ENCODE data around the gene SLC14A1. TPM values are rescaled to one million over a fixed set of nuclear protein-coding genes. Genes with fewer than 3 reads are reported as not detected.

SLC14A1 gene
- total RNA-seq, result 3.4 TPM

DNA sequence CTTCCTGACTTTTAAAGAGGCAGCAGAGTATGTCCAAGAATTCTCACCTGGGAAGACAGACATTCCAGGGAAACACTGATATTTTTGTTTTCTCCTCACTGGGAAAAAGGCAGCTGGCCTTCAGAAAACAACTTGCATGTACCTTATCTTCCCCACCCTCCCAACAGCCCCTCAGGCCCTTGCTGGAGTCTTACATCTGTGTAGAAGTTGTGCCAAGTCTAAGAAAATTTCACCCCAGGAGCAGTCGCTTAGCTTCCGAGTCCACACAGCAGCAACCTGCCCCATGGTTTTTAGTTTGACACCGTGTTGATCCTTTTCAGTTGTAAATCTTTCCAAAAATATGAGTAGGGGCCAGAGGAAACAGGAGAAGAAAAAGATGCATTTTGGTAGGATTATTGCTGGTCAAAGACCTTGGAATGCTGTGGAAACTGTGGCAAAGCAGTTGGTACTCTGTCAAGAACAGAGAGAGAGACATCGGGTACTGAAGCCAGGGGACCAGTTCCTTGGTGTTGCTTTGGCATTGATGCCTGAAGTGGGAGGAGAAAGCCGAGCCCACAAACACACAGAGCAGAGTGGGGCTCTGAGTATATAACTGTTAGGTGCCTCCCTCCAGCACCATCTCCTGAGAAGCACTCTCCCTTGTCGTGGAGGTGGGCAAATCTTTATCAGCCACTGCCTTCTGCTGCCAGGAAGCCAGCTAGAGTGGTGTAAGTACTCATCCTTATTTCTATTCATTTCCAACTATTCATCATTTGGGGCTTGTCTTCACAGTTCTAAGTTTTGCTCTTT is at the start of gene SLC14A1:
Gene SLC14A1 (plus strand): TSS at position 615 of the 789 bp plus-strand sequence. CDS start 6,140 bp downstream, outside the sequence.
- H3K36me3 ChIP-seq, result no peaks in the 10 kb centered on the region
- intact Hi-C loops (cut with DNase I), result no loop called here

DNA sequence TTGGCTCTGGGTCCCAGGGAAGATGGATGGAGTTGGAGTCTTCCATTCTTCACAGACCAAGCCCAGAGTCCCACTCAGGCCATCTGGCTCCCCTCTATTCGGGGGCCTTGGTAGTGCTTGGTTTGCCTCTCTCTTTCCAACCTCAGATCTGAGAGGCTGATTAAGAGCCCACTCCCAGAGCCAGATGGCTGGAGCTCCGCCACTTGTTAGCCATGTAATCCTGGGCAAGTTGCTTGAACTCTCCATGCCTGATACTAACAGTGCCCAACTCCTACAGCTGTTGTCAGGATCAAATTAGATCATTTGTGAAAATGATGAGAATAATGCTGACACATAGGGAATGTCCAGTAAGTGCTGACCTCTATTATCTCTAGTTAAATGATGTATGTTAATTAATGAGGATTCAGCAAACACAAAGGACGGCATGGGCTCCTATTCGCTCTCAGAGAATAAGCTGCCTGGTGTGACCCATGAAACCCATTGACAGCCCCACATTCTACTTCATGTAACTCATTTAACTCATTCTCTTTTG is 46.6 kb upstream of the SLC14A1 start:
- no peak for DNase-seq (ENCODE audit: extremely low spot score in 2 of 2)
- no peaks in the 10 kb centered on the region for H3K27me3 ChIP-seq
- H3K4me3 ChIP-seq, result no peak overlapping the region
- H3K36me3 ChIP-seq, result no peaks in the 10 kb centered on the region
- no peaks in the 10 kb centered on the region for H3K9me3 ChIP-seq
- TF ChIP-seq POLR2A (IDR thresholded peaks at IDR 0.05) (no peak), POLR2AphosphoS5 (IDR thresholded peaks at IDR 0.05; ENCODE audit: insufficient read depth in 1 of 2, low read depth in 1 of 2) (no peak)
- TF ChIP-seq, protein P1, sequence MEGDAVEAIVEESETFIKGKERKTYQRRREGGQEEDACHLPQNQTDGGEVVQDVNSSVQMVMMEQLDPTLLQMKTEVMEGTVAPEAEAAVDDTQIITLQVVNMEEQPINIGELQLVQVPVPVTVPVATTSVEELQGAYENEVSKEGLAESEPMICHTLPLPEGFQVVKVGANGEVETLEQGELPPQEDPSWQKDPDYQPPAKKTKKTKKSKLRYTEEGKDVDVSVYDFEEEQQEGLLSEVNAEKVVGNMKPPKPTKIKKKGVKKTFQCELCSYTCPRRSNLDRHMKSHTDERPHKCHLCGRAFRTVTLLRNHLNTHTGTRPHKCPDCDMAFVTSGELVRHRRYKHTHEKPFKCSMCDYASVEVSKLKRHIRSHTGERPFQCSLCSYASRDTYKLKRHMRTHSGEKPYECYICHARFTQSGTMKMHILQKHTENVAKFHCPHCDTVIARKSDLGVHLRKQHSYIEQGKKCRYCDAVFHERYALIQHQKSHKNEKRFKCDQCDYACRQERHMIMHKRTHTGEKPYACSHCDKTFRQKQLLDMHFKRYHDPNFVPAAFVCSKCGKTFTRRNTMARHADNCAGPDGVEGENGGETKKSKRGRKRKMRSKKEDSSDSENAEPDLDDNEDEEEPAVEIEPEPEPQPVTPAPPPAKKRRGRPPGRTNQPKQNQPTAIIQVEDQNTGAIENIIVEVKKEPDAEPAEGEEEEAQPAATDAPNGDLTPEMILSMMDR (IDR thresholded peaks at IDR 0.05), result no peak
- intact Hi-C loops (cut with DNase I), result no loop called here
- H3K4me1 ChIP-seq, result no peaks in the 10 kb centered on the region
- no peak overlapping the region for H3K27ac ChIP-seq

More for the DNA sequence above, at the start of gene SLC14A1:
- H3K27me3 ChIP-seq, result no peaks in the 10 kb centered on the region
- H3K27ac ChIP-seq, result no peak within 1 kb of the TSS
- H3K4me1 ChIP-seq, result no peaks in the 10 kb centered on the region
- no peak within 1 kb of the TSS for H3K4me3 ChIP-seq
- TF ChIP-seq, protein P1 (IDR thresholded peaks at IDR 0.05), result no peak
- TF ChIP-seq POLR2AphosphoS5 (IDR thresholded peaks at IDR 0.05; ENCODE audit: insufficient read depth in 1 of 2, low read depth in 1 of 2), result no peak
- no peak for TF ChIP-seq POLR2A (IDR thresholded peaks at IDR 0.05)
- no peaks in the 10 kb centered on the region for H3K9me3 ChIP-seq
- DNase-seq (ENCODE audit: extremely low spot score in 2 of 2), result no peak

DNA sequence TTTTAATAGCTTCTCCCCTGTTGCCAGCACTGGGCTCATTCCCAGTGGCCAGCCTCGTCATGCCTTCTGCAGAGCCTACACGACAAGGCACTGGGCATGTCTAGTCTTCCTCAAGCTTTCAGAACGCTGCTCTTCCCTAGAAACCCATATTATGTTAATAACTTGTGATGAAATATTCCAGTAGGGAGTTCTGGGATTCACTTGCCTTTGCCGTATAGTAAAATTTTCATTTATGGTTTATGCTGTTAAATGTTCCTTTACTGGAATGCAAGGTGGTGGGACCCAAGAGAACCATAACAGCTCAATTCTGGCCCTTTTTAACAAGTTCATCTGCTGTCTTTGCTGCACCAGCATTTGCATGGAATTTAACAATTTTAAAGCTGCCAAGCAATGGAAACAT is 45.5 kb upstream of the SLC14A1 start:
- intact Hi-C loops (cut with DNase I), result no loop called here

DNA sequence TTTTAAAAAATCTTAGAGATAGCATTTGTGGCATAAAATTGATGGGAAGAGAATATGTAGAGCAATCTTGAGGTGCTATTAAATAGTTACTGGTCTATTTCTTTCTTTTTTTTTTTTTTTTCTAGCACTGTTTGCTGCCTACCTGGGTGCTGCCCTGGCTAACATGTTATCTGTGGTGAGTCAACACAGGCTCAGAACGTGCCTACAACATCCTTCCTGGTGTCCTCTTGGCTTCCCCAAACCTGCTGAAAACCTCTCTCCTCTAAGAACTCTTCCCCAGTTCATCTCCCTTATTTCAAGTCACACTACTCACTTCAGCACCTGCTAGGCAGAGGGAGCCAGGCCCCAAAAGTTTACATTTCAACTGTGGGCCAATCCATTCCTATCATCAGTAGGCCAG is 45.1 kb upstream of the SLC14A1 start:
- Histone ChIP-seq H3K27ac (no peak overlapping the region), H3K4me1 (no peaks in the 10 kb centered on the region), H3K36me3 (no peaks in the 10 kb centered on the region), H3K27me3 (no peaks in the 10 kb centered on the region), H3K4me3 (no peak overlapping the region), H3K9me3 (no peaks in the 10 kb centered on the region)
- no peak for DNase-seq (ENCODE audit: extremely low spot score in 2 of 2)
- TF ChIP-seq POLR2AphosphoS5 (IDR thresholded peaks at IDR 0.05; ENCODE audit: insufficient read depth in 1 of 2, low read depth in 1 of 2) (no peak), POLR2A (IDR thresholded peaks at IDR 0.05) (no peak)
- TF ChIP-seq, protein P1 (IDR thresholded peaks at IDR 0.05), result no peak
- intact Hi-C loops (cut with DNase I), result no loop called here

More for the DNA sequence above, 45.5 kb upstream of the SLC14A1 start:
- Histone ChIP-seq H3K36me3 (no peaks in the 10 kb centered on the region), H3K27me3 (no peaks in the 10 kb centered on the region), H3K27ac (no peak overlapping the region), H3K4me1 (no peaks in the 10 kb centered on the region), H3K9me3 (no peaks in the 10 kb centered on the region), H3K4me3 (no peak overlapping the region)
- DNase-seq (ENCODE audit: extremely low spot score in 2 of 2), result no peak
- no peak for TF ChIP-seq POLR2AphosphoS5 (IDR thresholded peaks at IDR 0.05; ENCODE audit: insufficient read depth in 1 of 2, low read depth in 1 of 2)
- TF ChIP-seq POLR2A (IDR thresholded peaks at IDR 0.05), result no peak
- TF ChIP-seq, protein P1 (IDR thresholded peaks at IDR 0.05), result no peak

All from vagina (tissue), 2 donors.